HepG2 (cell line): ENCODE measurements around the gene SFI1. TPM values are rescaled to one million over a fixed set of nuclear protein-coding genes. Genes with fewer than 3 reads are reported as not detected.
A peak's percentile ranks its signal among the peaks of the same experiment; 100 is the strongest.

Source experiments
- NKX3-1 ChIP-seq: sonication (generic); formaldehyde crosslinking; IDR thresholded peaks from 2 replicates; pipeline ENCODE4 v1.5.0; 2020; ENCODE audit warnings: missing genetic modification reagents
- POGK ChIP-seq: sonication (generic); formaldehyde crosslinking; conservative IDR thresholded peaks from 2 replicates; pipeline ENCODE4 v1.8.0; 2022; ENCODE audit warnings: mild to moderate bottlenecking, moderate library complexity, missing genetic modification reagents
- RBAK ChIP-seq: sonication (generic); formaldehyde crosslinking; IDR thresholded peaks from 2 replicates; pipeline ENCODE4 v1.5.1; 2020; ENCODE audit warnings: mild to moderate bottlenecking, missing genetic modification reagents
- TAF1 ChIP-seq: sonication (generic); formaldehyde crosslinking; IDR thresholded peaks from 2 replicates; pipeline ENCODE4 v1.4.0; 2020; ENCODE audit warnings: missing genetic modification reagents
- TFE3 ChIP-seq: IDR thresholded peaks from 2 replicates; pipeline ENCODE4 v1.6.1; 2016
- ZBTB40 ChIP-seq, 2 experiments: fragments of 450-650 bp in 1 of 2; sonication (generic) in 1 of 2; formaldehyde crosslinking in 1 of 2; IDR thresholded peaks; 2 replicates each; pipeline versions ENCODE4 v1.6.1 to v1.8.0; 2016 to 2022; ENCODE audit warnings: antibody characterized with exemption in 1 of 2, mild to moderate bottlenecking in 1 of 2, missing genetic modification reagents in 1 of 2
- ZNF205 ChIP-seq: IDR thresholded peaks from 2 replicates; pipeline ENCODE4 v1.6.1; 2018; ENCODE audit warnings: missing biosample characterization, missing genetic modification reagents
- ZNF503 ChIP-seq: sonication (generic); formaldehyde crosslinking; IDR thresholded peaks from 2 replicates; pipeline ENCODE4 v1.4.0; 2020; ENCODE audit warnings: missing genetic modification reagents
- polyA plus RNA-seq, 8 experiments: library from polyadenylated mRNA; depleted of rRNA in 3 of 8; stranded (reverse) in 7 of 8; unstranded in 1 of 8; fragments of >200 nt; fragmentation: Illumina TruSeq in 4 of 8; extraction: Trizol in 4 of 8; gene quantifications; 2 replicates each; pipeline versions ENCODE4 v1.2.1 to v1.2.3, GENCODE V29; 2011 to 2016; ENCODE audit warnings: low read depth in 4 of 8, missing spikeins in 1 of 8, mixed read lengths in 1 of 8; ENCODE audit not compliant: insufficient read depth in 1 of 8
- total RNA-seq, 5 experiments: library from RNA; depleted of rRNA; stranded (reverse); fragments of >200 nt; fragmentation: Illumina TruSeq; extraction: Trizol; gene quantifications; 2 replicates each; pipeline ENCODE4 v1.2.3, GENCODE V29; 2016; ENCODE audit warnings: low read depth in 1 of 5

Gene SFI1
- total and polyA plus RNA-seq, 2 of the 13 experiments (the other 11 are each of a cell fraction or from before 2014, with no cell fraction given) = 20.5 to 40.1 TPM

- TF ChIP-seq ZBTB40 (IDR thresholded peaks at IDR 0.05) (no peak), ZBTB40 (CRISPR knock-in tag; IDR thresholded peaks at IDR 0.05) (peak; percentile 57; the same call in 1 of the 2 replicates), TAF1 (peak; percentile 69), TFE3 (CRISPR knock-in tag) (0 out of 2 replicates have a peak, but pooled peaks have one; percentile 28), ZNF503 (CRISPR knock-in tag) (0 out of 2 replicates have a peak, but pooled peaks have one; percentile 66), POGK (CRISPR knock-in tag) (no peak), RBAK (CRISPR knock-in tag) (no peak), NKX3-1 (peak; percentile 42; the same call in 1 of the 2 replicates), ZNF205 (CRISPR knock-in tag) (peak; percentile 57; the same call in 1 of the 2 replicates)
Measured at GRCh38 chr22:31496007-31496734, at the start of gene SFI1 (continued).
